NCI-H526 (cell line): Measurements from ENCODE around the gene ZC3H12A.

Source experiments
- DNase-seq, 2 experiments: peaks; one replicate each; lab custom pipeline; 2025; lab: John Stamatoyannopoulos, UW

ZC3H12A gene

GRCh38 chr1:37474046-37474696, at the start of gene ZC3H12A:
Gene ZC3H12A (plus strand): TSS chr1:37474580. CDS start chr1:37475497, 917 bp downstream.
- DNase-seq: peak; percentile 83 to 98

- DNase-seq: no peak
Observed at GRCh38 chr1:37425221-37425620, 49.2 kb upstream of the ZC3H12A start.

- no peak for DNase-seq
Observed at GRCh38 chr1:37429029-37429428, 45.4 kb upstream of the ZC3H12A start.

GRCh38 chr1:37430103-37430985, 44.0 kb upstream of the ZC3H12A start:
- no peak for DNase-seq

GRCh38 chr1:37432716-37433115, 41.7 kb upstream of the ZC3H12A start:
- no peak for DNase-seq

GRCh38 chr1:37433171-37433570, 41.2 kb upstream of the ZC3H12A start:
- no peak for DNase-seq

GRCh38 chr1:37434292-37435225, 39.8 kb upstream of the ZC3H12A start:
- DNase-seq: peak; percentile 40 to 89

GRCh38 chr1:37437087-37437486, 37.3 kb upstream of the ZC3H12A start:
- no peak for DNase-seq

- DNase-seq: no peak
Observed at GRCh38 chr1:37438037-37438868, 36.1 kb upstream of the ZC3H12A start.

- DNase-seq: no peak
Observed at GRCh38 chr1:37438869-37439343, 35.5 kb upstream of the ZC3H12A start.

GRCh38 chr1:37439349-37439995, 34.9 kb upstream of the ZC3H12A start:
- DNase-seq: no peak

GRCh38 chr1:37441490-37441889, 32.9 kb upstream of the ZC3H12A start:
- DNase-seq: no peak

- no peak for DNase-seq
Observed at GRCh38 chr1:37442139-37442538, 32.2 kb upstream of the ZC3H12A start.

GRCh38 chr1:37442644-37443043, 31.7 kb upstream of the ZC3H12A start:
- DNase-seq: no peak

GRCh38 chr1:37446874-37447273, 27.5 kb upstream of the ZC3H12A start:
- DNase-seq: no peak

- peak; percentile 20 to 49 for DNase-seq
Observed at GRCh38 chr1:37448185-37448584, 26.2 kb upstream of the ZC3H12A start.

GRCh38 chr1:37448691-37449417, 25.5 kb upstream of the ZC3H12A start:
- peak in 1 of 2 experiments; percentile 27 for DNase-seq

- no peak for DNase-seq
Observed at GRCh38 chr1:37449936-37450335, 24.4 kb upstream of the ZC3H12A start.

- no peak for DNase-seq
Observed at GRCh38 chr1:37452416-37452815, 22.0 kb upstream of the ZC3H12A start.

GRCh38 chr1:37453647-37454046, 20.7 kb upstream of the ZC3H12A start:
- no peak for DNase-seq
